NCI-H510A treated with DMSO at 0.1 percent for 48 hours (cell line): Measurements from ENCODE around the gene TFF1.

ENCODE experiments used
- DNase-seq: peaks from one replicate; lab custom pipeline; 2025; lab: John Stamatoyannopoulos, UW

TFF1 gene

GRCh38 chr21:42398436-42399028 is 32.2 kb upstream of the TFF1 start:
- DNase-seq, result no peak

GRCh38 chr21:42397746-42398394 is 31.5 kb upstream of the TFF1 start:
- DNase-seq, result no peak

DNA sequence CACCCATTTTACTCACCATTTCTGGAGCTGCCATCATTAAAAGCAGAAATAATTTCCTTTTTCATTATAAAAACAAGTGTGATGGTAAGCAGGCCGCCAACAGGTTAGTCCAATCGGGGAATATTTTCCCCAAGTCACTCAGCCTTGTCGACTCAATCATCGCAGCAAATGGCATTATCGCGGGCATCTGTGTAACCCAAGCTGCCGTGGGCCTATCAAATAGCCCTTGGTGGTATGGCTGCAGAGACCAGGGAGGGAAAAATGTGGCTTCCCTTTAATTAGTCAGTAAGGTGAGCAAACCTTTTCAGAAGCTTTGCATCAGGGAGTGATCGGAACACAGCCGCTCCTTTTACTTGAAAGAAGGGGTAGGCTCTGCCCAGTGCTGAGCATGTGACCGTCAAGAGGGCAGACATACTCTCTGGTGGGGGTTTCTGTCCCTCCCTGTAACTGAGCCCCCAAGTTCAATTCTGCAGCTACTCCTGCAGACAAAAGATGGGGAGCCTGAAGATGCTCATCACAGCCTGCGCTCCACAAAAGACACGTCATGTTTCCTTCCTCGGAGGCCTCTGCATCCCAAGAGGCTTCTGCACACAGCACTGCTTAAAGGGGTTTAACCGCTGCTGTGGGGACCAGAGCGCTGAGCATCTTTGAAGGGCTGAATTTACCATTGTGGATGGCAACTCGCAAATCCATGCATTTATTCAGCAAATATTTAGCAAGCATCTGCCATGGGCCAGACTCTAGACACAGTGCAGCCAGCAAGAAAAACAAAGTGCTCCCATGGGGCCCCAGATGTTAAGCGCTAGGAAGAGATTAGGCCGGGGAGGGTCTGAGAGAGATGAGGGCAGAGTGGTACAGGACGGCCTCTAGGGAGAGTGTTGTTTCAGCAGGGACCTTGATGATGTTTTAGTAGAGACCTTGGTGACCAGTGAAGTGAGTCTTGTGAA is 30.7 kb upstream of the TFF1 start:
- DNase-seq, result no peak

DNA sequence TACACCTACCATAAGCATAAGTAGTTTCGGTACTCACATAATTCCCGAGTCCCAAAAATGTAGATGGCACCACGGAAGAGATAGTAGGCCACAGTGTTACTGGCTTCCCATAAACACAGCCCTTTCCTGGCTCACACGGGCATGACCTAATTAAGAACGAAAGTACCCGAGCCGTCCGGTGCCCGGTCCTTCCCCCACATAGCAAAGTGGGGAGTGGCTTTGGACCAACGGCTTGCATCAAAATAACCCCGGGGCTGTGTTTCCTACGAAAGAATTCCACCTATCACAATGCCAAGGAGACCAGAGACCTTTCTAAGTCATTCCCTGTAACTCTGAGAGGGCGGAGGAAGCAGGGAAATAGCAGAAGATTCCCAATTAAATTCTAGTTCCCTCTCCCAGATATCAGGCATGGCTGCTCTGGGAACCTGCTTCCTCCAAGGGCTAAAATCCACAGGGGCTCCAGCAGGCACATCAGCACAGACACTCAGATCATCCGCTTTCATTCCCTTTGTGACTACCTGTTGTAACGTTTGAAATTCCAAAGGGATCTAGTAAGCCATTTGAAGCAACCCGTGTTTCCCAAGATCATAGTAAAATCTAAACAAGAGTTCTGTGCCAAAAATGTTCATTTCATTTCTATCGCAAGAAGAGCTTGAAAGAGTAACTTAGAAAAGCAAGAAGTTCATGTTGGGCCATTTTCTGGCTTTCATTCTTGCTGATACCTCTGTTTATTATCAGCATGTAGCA is 29.7 kb upstream of the TFF1 start, which contains the start of gene TMPRSS3:
TMPRSS3 (minus strand) TSS at position 148 of the 747 bp plus-strand sequence. CDS start 635 bp downstream, outside the sequence.
- DNase-seq, result no peak

DNA sequence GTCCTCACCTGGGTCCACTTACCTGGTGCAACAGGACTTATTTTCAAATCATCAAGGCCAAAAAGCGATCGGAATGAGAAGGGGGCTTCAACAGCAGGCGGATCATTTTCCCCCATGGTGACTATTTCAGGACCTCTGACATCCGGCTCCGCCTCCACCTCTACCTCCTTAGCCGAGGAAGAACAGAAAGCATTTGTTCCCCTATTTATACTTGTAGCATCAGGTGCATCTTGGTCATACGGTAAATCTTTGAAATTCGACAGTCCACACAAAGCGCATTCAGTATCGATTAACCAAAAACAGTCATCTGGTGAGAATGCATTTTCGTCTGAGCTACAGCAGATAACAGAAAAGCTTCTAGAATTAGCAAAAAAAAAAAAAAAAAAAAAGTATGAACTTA is 29.0 kb upstream of the TFF1 start:
- DNase-seq, result no peak

DNA sequence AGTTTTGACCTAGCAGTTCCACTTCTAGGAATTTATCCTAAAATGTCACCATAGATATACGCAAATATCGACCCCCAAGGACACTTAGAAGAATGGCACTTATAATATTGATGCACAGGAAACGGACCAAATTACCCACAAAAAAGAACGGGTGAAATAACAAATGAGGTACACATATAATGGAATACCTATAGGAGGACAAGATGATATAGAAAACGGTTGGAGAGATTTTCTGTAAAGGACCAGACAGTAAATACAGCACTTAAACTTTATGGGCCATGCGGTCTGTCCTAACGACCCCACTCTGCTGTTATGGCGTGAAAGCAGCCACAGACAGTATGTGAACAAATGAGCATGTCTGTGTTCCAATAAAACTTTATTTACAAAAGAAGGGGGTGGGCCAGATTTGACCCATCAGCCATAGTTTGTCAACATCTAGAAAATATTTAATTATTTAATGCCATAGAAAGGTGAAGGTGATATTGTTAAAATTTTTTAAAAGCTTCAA is 27.2 kb upstream of the TFF1 start:
- no peak for DNase-seq

- no peak for DNase-seq
Observed at GRCh38 chr21:42392731-42393442, 26.6 kb upstream of the TFF1 start.

GRCh38 chr21:42391297-42391696 is 25.0 kb upstream of the TFF1 start:
- DNase-seq, result no peak

GRCh38 chr21:42390696-42391095 is 24.4 kb upstream of the TFF1 start:
- DNase-seq, result no peak

- no peak for DNase-seq
Observed at GRCh38 chr21:42390193-42390592, 23.9 kb upstream of the TFF1 start.

DNA sequence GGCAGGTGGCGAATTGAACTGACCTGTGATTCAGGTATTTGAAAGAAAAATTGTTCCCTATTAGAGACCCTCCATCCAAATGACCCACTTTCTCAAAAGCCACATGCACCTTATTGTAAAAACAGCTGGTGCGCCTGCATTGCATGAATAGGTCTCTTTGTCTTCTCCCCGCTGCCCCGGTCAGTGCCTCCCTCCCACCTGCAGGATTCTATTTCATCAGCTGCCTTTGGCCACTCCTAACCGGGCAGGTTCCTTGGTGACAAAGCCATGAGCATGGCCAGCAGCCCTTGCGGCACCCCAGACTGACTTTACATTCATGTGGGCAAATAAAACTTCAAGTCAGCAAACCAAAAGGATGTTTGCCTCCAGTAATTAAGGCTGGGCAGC is 23.1 kb upstream of the TFF1 start:
- no peak for DNase-seq

GRCh38 chr21:42388740-42389448 is 22.6 kb upstream of the TFF1 start:
- no peak for DNase-seq

DNA sequence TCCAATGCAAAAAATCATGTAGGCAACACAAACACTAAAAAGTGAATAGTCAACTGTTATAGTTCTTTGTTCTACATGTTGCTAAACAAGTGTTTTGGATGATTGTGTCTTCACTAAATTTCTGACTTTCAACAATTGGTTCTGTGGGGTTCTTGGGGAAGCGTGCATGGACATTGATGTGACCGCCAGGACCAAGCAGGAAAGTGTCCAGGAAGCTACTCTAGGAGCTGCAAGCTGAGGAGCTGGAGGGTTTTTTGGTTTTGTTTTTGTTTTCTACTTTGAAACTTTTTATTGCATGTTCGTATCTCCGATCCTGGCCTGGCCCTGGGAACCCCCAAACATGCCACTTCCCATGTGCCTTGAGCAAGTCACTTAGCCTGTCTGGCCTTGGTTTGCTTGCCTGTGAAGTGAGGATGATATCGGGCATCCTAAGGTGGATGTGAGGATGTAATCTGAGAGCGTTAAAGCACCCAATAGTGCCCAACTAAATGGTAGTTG is 21.6 kb upstream of the TFF1 start:
- no peak for DNase-seq

DNA sequence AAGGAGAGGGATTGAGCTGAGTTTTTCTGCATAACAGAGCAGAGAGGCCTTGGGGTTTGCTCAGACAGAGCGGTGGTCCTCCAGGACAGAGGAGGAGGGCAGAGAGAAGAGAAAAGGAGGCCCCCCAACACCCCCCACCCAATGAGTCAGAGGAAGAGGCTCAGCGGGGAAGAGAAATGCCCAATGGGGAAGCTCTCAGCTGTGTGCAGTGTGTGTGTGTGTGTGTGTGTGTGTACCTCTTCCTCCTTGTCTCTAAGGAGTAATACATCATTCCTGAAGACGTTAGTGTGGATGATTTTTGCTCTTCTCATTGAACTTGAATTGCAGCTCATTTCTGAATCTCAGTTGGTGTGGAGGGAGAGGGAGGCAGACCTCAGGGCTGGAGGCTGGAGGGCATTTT is 20.8 kb upstream of the TFF1 start:
- no peak for DNase-seq

DNA sequence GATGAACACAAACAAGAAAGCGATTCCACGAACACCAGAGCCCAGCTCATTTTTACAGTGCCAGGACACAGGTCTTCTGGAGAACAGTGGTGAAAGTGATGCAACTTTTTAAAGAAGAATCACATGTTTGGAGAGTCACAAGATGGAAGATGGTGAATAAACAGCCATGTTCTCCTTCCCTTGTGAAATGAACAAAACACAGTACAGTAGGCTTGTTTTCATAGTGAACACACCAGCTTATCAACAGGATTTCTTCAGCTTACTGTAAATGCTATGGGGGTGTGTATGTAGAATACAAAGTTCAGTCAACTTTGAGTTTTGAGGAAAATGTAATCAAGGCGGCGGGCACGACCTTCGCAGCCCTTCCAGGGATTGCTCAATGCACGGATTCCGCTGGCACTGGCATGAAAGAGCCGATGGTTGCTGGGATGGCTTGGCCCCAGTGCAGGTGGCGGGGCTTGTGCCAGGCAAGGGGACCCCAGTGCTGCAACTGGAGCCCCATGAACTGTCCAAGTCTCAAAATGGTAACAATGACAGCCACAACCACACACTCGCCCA is 19.8 kb upstream of the TFF1 start:
- no peak for DNase-seq

DNA sequence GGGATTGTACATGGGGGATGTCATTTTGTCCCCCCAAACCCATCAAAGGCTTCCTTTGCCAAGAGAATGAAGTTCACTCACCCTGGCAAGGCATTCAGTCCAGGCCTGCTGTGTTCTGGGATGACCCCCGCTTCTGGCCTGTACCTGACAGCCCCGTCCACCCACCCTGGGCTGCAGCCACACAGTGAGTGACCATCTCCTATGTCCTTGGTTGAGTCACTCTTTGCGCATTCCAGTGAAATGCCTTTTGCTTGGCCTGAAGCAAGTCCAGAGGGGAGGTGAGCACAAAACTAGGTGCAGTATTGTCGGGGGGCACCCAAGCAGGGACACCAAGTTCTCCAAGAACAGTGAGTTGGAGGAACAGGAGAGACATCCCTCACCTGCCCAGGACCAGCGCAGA is 19.3 kb upstream of the TFF1 start:
- DNase-seq, result no peak

DNA sequence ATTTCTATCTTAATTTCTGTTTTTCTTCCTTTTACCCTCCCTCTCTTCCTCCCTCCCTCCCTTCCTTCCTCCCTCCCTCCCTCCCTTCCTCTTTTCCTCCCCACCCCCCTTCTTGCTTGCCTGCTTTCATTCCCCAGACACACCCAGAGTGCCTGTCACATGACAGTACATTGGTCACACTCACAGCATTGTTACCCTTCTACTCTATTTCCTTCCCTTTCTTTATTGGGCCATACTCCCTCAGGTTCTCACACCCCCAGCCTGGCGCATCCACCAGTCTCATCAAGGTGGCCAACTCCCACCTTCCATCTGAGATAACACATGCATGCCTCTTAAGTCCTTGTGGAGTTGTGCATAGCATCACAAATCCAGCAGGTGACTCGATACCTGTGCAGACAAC is 18.7 kb upstream of the TFF1 start:
- no peak for DNase-seq

DNA sequence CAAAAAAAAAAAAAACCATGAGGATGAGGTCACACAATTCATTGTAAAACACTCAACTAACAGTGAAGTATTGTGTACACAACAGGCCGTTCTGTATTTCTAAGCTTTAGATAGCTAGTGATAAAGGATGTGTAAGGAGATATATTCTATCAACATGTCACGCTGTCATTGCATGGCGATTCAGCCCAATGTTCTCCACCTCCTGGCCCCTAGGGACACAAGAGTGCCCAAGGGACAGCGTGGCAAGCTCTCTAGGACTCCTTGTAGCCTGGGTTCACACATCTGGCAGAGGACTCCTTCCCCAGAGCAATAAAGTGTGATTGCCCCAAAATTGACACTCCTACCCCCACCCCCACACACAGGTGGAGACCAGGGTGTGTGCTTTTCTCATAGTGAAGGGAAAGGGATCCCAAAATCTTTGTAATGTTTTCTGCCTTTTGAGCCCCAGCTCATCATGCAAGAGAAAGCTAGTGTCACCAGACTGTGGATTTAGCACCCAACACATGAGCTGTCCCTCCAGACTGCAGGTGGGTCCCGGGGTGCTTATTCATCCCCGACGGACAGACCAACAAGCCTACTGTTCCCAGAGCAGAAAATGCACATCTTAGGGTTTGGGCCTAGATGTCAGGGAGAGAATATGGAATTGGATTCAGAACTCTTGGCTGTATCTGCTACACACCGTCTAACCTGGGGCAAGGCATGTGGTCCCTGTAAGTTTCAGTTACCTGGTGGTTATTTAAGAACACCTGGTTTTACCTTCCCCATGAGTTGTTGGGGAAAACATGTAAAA is 18.0 kb upstream of the TFF1 start:
- no peak for DNase-seq

- DNase-seq, result no peak
Observed at GRCh38 chr21:42383331-42383730, 17.0 kb upstream of the TFF1 start.
